HEK293 (cell line): ENCODE results near the gene PCP4.

ENCODE experiments used
- CTCF ChIA-PET: fragments of 350-600 bp; formaldehyde crosslinking; extraction: SDS; loops from one replicate; lab custom pipeline; 2021; ENCODE audit warnings: antibody characterized with exemption; lab: Yijun Ruan, JAX
- POLR2A ChIA-PET: fragments of 300-600 bp; formaldehyde crosslinking; extraction: SDS; loops from one replicate; lab custom pipeline; 2020; ENCODE audit warnings: antibody characterized with exemption, inconsistent platforms; lab: Yijun Ruan, JAX
- H3K27ac ChIP-seq: fragments of 200-500 bp; sonication (Bioruptor generic); 2 replicates; pipeline ENCODE4 v1.5.1; 2014; ENCODE audit warnings: low read depth, low read length, control low read depth, inconsistent platforms; ENCODE audit errors: extremely low read depth
- H3K36me3 ChIP-seq, 2 experiments: fragments of 200-500 bp in 1 of 2; sonication (Bioruptor generic) in 1 of 2; 1 replicate in 1 of 2; 2 replicates in 1 of 2; pipeline ENCODE4 v1.5.1; 2014 to 2017; ENCODE audit warnings: inconsistent platforms in 2 of 2, low read length in 2 of 2; ENCODE audit not compliant: control insufficient read depth in 2 of 2, insufficient read depth in 1 of 2
- H3K4me1 ChIP-seq: fragments of 200-500 bp; sonication (Bioruptor generic); 2 replicates; pipeline ENCODE4 v1.5.1; 2014; ENCODE audit warnings: mild to moderate bottlenecking, low read length, inconsistent platforms; ENCODE audit not compliant: control insufficient read depth, insufficient read depth
- H3K4me3 ChIP-seq: 2 replicates; pipeline ENCODE4 v1.5.1; 2011; ENCODE audit warnings: low read depth, mild to moderate bottlenecking, control low read depth, low read length, moderate library complexity
- H3K9me3 ChIP-seq: fragments of 200-500 bp; sonication (Bioruptor generic); 2 replicates; pipeline ENCODE4 v1.5.1; 2014; ENCODE audit warnings: low read depth, low read length, inconsistent platforms; ENCODE audit not compliant: control insufficient read depth, insufficient read depth
- BCL11B ChIP-seq: fragments of 450-650 bp; formaldehyde crosslinking; IDR thresholded peaks from 2 replicates; pipeline ENCODE4 v1.5.1; 2016; ENCODE audit warnings: low read depth, missing biosample characterization, missing genetic modification characterization
- GLI4 ChIP-seq: fragments of 450-650 bp; formaldehyde crosslinking; IDR thresholded peaks from 2 replicates; pipeline ENCODE4 v1.5.1; 2016; ENCODE audit warnings: missing biosample characterization, missing genetic modification characterization
- IKZF3 ChIP-seq: fragments of 450-650 bp; IDR thresholded peaks from 2 replicates; pipeline ENCODE4 v1.5.0; 2018; ENCODE audit warnings: missing biosample characterization, mild to moderate bottlenecking, missing genetic modification characterization, moderate library complexity
- MZF1 ChIP-seq: fragments of 450-650 bp; formaldehyde crosslinking; IDR thresholded peaks from 2 replicates; pipeline ENCODE4 v1.5.1; 2017; ENCODE audit warnings: missing biosample characterization, missing genetic modification characterization, borderline replicate concordance
- PRDM6 ChIP-seq: fragments of 450-650 bp; formaldehyde crosslinking; IDR thresholded peaks from 2 replicates; pipeline ENCODE4 v1.5.1; 2017; ENCODE audit warnings: missing biosample characterization, missing genetic modification characterization
- ZIC2 ChIP-seq: fragments of 450-650 bp; formaldehyde crosslinking; IDR thresholded peaks from 2 replicates; pipeline ENCODE4 v1.5.1; 2016; ENCODE audit warnings: missing biosample characterization, missing genetic modification characterization
- ZNF112 ChIP-seq: fragments of 450-650 bp; formaldehyde crosslinking; IDR thresholded peaks from 2 replicates; pipeline ENCODE4 v1.5.0; 2017; ENCODE audit warnings: missing biosample characterization, missing genetic modification characterization
- ZNF18 ChIP-seq: fragments of 450-650 bp; formaldehyde crosslinking; IDR thresholded peaks from 2 replicates; pipeline ENCODE4 v1.5.1; 2016; ENCODE audit warnings: missing biosample characterization, missing genetic modification characterization
- ZNF302 ChIP-seq: fragments of 450-650 bp; formaldehyde crosslinking; IDR thresholded peaks from 2 replicates; pipeline ENCODE4 v1.5.1; 2016; ENCODE audit warnings: missing biosample characterization, missing genetic modification characterization, low read depth
- ZNF449 ChIP-seq: fragments of 450-650 bp; formaldehyde crosslinking; IDR thresholded peaks from 2 replicates; pipeline ENCODE4 v1.5.1; 2017; ENCODE audit warnings: missing biosample characterization, mild to moderate bottlenecking, missing genetic modification characterization, moderate library complexity
- ZNF488 ChIP-seq: fragments of 450-650 bp; formaldehyde crosslinking; IDR thresholded peaks from 2 replicates; pipeline ENCODE4 v1.5.1; 2016; ENCODE audit warnings: missing biosample characterization, missing genetic modification characterization
- ZNF514 ChIP-seq: fragments of 450-650 bp; formaldehyde crosslinking; IDR thresholded peaks from 2 replicates; pipeline ENCODE4 v1.5.1; 2016; ENCODE audit warnings: missing biosample characterization, missing genetic modification characterization
- ZNF544 ChIP-seq: fragments of 450-650 bp; formaldehyde crosslinking; IDR thresholded peaks from 2 replicates; pipeline ENCODE4 v1.5.0; 2017; ENCODE audit warnings: missing biosample characterization, missing genetic modification characterization
- ZNF747 ChIP-seq: fragments of 450-650 bp; formaldehyde crosslinking; IDR thresholded peaks from 2 replicates; pipeline ENCODE4 v1.5.1; 2016; ENCODE audit warnings: missing biosample characterization, missing genetic modification characterization
- TF ChIP-seq, protein P1 (sequence below): fragments of 450-650 bp; formaldehyde crosslinking; IDR thresholded peaks from 2 replicates; pipeline ENCODE4 v1.5.1; 2016; ENCODE audit warnings: missing biosample characterization, missing genetic modification characterization
- TF ChIP-seq, protein P2 (sequence below): fragments of 450-650 bp; formaldehyde crosslinking; IDR thresholded peaks from 2 replicates; pipeline ENCODE4 v1.5.0; 2017; ENCODE audit warnings: missing biosample characterization, missing genetic modification characterization, borderline replicate concordance
- TF ChIP-seq, protein P3 (sequence below): fragments of 450-650 bp; formaldehyde crosslinking; IDR thresholded peaks from 2 replicates; pipeline ENCODE4 v1.5.1; 2016; ENCODE audit warnings: missing biosample characterization, missing genetic modification characterization

PCP4 gene

DNA sequence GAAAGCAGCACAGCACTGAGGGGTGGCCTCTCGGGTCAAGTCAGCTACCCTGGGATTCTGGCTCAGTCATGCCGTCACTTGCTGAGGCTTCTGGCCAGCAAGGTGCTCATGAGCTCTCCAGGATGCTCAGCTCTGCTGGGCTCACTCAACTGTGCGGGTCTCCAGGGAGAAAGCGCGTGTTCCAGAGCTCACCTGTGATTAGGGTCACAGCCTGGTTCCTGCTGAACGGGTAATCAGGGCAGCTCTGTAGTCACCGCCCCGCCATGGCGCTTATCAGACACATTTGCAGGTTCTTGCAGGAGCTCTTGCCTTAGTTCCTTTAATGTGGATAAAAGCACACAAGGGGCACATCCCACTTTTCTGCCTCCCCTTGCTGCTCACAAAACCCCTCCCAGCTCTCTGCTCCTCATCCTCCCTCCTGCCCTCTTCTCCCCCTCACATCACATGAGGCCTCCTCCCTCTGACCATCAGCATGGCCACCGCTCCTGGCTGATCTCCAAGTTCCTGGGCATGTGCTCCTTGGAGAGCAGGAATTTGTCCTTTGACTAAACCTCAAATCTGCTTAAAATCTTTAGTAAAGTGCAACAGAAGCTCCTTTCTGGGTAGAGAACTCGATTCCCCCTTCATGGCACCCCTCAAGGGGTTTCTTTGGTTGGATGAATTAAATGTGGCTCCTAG lies 2.0 kb downstream of the PCP4 start (continued):
- TF ChIP-seq, protein P1, sequence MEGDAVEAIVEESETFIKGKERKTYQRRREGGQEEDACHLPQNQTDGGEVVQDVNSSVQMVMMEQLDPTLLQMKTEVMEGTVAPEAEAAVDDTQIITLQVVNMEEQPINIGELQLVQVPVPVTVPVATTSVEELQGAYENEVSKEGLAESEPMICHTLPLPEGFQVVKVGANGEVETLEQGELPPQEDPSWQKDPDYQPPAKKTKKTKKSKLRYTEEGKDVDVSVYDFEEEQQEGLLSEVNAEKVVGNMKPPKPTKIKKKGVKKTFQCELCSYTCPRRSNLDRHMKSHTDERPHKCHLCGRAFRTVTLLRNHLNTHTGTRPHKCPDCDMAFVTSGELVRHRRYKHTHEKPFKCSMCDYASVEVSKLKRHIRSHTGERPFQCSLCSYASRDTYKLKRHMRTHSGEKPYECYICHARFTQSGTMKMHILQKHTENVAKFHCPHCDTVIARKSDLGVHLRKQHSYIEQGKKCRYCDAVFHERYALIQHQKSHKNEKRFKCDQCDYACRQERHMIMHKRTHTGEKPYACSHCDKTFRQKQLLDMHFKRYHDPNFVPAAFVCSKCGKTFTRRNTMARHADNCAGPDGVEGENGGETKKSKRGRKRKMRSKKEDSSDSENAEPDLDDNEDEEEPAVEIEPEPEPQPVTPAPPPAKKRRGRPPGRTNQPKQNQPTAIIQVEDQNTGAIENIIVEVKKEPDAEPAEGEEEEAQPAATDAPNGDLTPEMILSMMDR (tag by site-specific recombination), result no peak
- TF ChIP-seq, protein P2, sequence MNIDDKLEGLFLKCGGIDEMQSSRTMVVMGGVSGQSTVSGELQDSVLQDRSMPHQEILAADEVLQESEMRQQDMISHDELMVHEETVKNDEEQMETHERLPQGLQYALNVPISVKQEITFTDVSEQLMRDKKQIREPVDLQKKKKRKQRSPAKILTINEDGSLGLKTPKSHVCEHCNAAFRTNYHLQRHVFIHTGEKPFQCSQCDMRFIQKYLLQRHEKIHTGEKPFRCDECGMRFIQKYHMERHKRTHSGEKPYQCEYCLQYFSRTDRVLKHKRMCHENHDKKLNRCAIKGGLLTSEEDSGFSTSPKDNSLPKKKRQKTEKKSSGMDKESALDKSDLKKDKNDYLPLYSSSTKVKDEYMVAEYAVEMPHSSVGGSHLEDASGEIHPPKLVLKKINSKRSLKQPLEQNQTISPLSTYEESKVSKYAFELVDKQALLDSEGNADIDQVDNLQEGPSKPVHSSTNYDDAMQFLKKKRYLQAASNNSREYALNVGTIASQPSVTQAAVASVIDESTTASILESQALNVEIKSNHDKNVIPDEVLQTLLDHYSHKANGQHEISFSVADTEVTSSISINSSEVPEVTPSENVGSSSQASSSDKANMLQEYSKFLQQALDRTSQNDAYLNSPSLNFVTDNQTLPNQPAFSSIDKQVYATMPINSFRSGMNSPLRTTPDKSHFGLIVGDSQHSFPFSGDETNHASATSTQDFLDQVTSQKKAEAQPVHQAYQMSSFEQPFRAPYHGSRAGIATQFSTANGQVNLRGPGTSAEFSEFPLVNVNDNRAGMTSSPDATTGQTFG (tag by site-specific recombination), result no peak
- TF ChIP-seq, protein P3, sequence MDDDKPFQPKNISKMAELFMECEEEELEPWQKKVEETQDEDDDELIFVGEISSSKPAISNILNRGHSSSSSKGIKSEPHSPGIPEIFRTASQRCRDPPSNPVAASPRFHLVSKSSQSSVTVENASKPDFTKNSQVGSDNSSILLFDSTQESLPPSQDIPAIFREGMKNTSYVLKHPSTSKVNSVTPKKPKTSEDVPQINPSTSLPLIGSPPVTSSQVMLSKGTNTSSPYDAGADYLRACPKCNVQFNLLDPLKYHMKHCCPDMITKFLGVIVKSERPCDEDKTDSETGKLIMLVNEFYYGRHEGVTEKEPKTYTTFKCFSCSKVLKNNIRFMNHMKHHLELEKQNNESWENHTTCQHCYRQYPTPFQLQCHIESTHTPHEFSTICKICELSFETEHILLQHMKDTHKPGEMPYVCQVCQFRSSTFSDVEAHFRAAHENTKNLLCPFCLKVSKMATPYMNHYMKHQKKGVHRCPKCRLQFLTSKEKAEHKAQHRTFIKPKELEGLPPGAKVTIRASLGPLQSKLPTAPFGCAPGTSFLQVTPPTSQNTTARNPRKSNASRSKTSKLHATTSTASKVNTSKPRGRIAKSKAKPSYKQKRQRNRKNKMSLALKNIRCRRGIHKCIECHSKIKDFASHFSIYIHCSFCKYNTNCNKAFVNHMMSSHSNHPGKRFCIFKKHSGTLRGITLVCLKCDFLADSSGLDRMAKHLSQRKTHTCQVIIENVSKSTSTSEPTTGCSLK, result no peak
- TF ChIP-seq ZNF449, result no peak
- TF ChIP-seq IKZF3, result no peak
- no peak for TF ChIP-seq ZNF302 (tag by site-specific recombination)
- no peak for TF ChIP-seq ZIC2 (tag by site-specific recombination)
- TF ChIP-seq, all 188 proteins: peak for 0

DNA sequence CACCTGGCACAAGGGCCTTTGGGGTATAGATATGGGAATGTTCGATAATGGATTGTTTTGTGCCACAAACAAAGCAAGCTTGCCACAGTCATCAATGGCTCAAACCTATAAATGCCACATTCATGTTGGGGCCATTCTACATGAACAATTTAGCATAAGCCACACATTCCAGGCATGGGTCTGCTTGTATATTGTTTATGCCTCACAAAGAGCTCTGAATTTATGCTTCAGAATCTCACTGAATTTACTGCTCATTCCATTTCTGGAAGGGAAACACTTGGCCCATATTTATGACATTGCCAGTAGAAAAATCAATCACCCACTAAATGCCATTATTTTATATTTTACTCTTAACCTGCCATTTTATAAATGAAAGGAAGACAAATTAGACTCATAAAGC lies 6.4 kb downstream of the PCP4 start:
- Histone ChIP-seq H3K4me3 (no peak overlapping the region), H3K4me1 (0 out of 2 replicates have a peak, but pooled peaks cover 2% of the 10 kb centered on the region), H3K9me3 (no peaks in the 10 kb centered on the region), H3K36me3 (no peaks in the 10 kb centered on the region), H3K27ac (no peak overlapping the region)
- ChIA-PET POLR2A (no interaction called here), CTCF (interaction anchor here (1.0 to 1.6 kb wide), 2 partner anchors 12 to 20 kb away, joined by 3 read pairs; no protein-coding TSS in a partner anchor)
- TF ChIP-seq PRDM6 (tag by site-specific recombination), result no peak
- TF ChIP-seq MZF1 (tag by site-specific recombination), result no peak

- Histone ChIP-seq H3K36me3 (no peaks in the 10 kb centered on the region), H3K9me3 (no peaks in the 10 kb centered on the region), H3K27ac (no peak overlapping the region), H3K4me3 (no peak overlapping the region), H3K4me1 (0 out of 2 replicates have a peak, but pooled peaks cover 2% of the 10 kb centered on the region)
- POLR2A ChIA-PET, result no interaction called here
- TF ChIP-seq BCL11B (no peak), ZNF18 (tag by site-specific recombination) (no peak), ZNF488 (tag by site-specific recombination) (no peak), ZNF112 (tag by site-specific recombination) (no peak), GLI4 (tag by site-specific recombination) (no peak), ZNF747 (tag by site-specific recombination) (no peak), ZNF544 (tag by site-specific recombination) (no peak), ZNF514 (tag by site-specific recombination) (no peak)
- CTCF ChIA-PET, result interaction anchor here (1.6 kb wide), 1 partner anchor 20 kb away, joined by 3 read pairs; no protein-coding TSS in a partner anchor
Observed at GRCh38 chr21:39874206-39874605, 7.0 kb downstream of the PCP4 start.
